ENCODE results near the gene TSPAN4. TPM values are rescaled to one million over a fixed set of nuclear protein-coding genes. Genes with fewer than 3 reads are reported as not detected.

The TSPAN4 gene
- total and polyA plus RNA-seq, 2 of the 13 experiments (the other 11 are each of a cell fraction or from before 2014, with no cell fraction given) = 31.7 to 68.3 TPM

GRCh38 chr11:827146-827896 is 15.3 kb upstream of the TSPAN4 start (continued):
- no peak for TF ChIP-seq ATF5 (CRISPR knock-in tag; IDR thresholded peaks at IDR 0.05; ENCODE audit: low read depth)
- TF ChIP-seq NR0B2 (CRISPR knock-in tag; IDR thresholded peaks at IDR 0.05) = peak; percentile 78; the same call in 1 of the 2 replicates
- TF ChIP-seq FOXA1 (IDR thresholded peaks at IDR 0.05) = no peak
- 0 out of 2 replicates have a peak, but pooled peaks have one; percentile 26 for TF ChIP-seq FOXA1 (CRISPR knock-in tag; IDR thresholded peaks at IDR 0.05)
- peak; percentile 35; the same call in 1 of the 2 replicates for TF ChIP-seq SPEN (CRISPR knock-in tag; IDR thresholded peaks at IDR 0.05; ENCODE audit: low read depth)
- TF ChIP-seq SALL2 (CRISPR knock-in tag; IDR thresholded peaks at IDR 0.05) = no peak; the same call in 1 of the 2 replicates
- TF ChIP-seq RBM39 (IDR thresholded peaks at IDR 0.05; ENCODE audit: low read depth, low read length, poor library complexity, severe bottlenecking) = peak; percentile 42
- no peak for TF ChIP-seq KMT2A (CRISPR knock-in tag; IDR thresholded peaks at IDR 0.05)
- TF ChIP-seq ZSCAN12 (CRISPR knock-in tag; IDR thresholded peaks at IDR 0.05) = no peak
- TF ChIP-seq ZNF704 (CRISPR knock-in tag; IDR thresholded peaks at IDR 0.05; ENCODE audit: borderline replicate concordance) = no peak
- no peak for TF ChIP-seq U2AF2 (IDR thresholded peaks at IDR 0.05; ENCODE audit: low read depth, low read length)
- TF ChIP-seq ZNF770 (CRISPR knock-in tag; IDR thresholded peaks at IDR 0.05) = peak; percentile 39; the same call in 1 of the 2 replicates
- TF ChIP-seq ONECUT2 (CRISPR knock-in tag; IDR thresholded peaks at IDR 0.05) = no peak
- TF ChIP-seq NCOA2 (CRISPR knock-in tag; IDR thresholded peaks at IDR 0.05) = no peak; the same call in 1 of the 2 replicates
- 0 out of 2 replicates have a peak, but pooled peaks have one; percentile 63 for TF ChIP-seq ZMAT3 (CRISPR knock-in tag; conservative IDR thresholded peaks at IDR 0.05)
- TF ChIP-seq, protein P1, sequence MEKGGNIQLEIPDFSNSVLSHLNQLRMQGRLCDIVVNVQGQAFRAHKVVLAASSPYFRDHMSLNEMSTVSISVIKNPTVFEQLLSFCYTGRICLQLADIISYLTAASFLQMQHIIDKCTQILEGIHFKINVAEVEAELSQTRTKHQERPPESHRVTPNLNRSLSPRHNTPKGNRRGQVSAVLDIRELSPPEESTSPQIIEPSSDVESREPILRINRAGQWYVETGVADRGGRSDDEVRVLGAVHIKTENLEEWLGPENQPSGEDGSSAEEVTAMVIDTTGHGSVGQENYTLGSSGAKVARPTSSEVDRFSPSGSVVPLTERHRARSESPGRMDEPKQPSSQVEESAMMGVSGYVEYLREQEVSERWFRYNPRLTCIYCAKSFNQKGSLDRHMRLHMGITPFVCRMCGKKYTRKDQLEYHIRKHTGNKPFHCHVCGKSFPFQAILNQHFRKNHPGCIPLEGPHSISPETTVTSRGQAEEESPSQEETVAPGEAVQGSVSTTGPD (CRISPR knock-in tag; IDR thresholded peaks at IDR 0.05) = no peak
- TF ChIP-seq HDAC6 (IDR thresholded peaks at IDR 0.05; ENCODE audit: low read depth, low read length) = no peak
- no peak for TF ChIP-seq CHD2 (IDR thresholded peaks at IDR 0.05; ENCODE audit: low read depth, low read length)
- TF ChIP-seq ZNF383 (CRISPR knock-in tag; IDR thresholded peaks at IDR 0.05; ENCODE audit: borderline replicate concordance) = no peak
- TF ChIP-seq ZNF674 (CRISPR knock-in tag; IDR thresholded peaks at IDR 0.05; ENCODE audit: low read depth) = no peak
- TF ChIP-seq KLF9 (CRISPR knock-in tag; IDR thresholded peaks at IDR 0.05; ENCODE audit: low read depth) = peak; percentile 62
- peak in 1 of 2 experiments; percentile 72; a peak in 1 of 4 replicates for TF ChIP-seq KLF16 (CRISPR knock-in tag; IDR thresholded peaks at IDR 0.05)
- TF ChIP-seq ZNF275 (CRISPR knock-in tag; IDR thresholded peaks at IDR 0.05; ENCODE audit: borderline replicate concordance) = 0 out of 2 replicates have a peak, but pooled peaks have one; percentile 67
